IMR-90 (cell line): Measurements from ENCODE around the gene TAAR9. TPM values are rescaled to one million over a fixed set of nuclear protein-coding genes. Genes with fewer than 3 reads are reported as not detected.

Experiments
- ATAC-seq: fragments of 200-7000 bp; cut with Tn5 transposase; 2 replicates; pipeline ENCODE4 v1.9.1; 2020; ENCODE audit warnings: low read depth, mild to moderate bottlenecking, moderate library complexity
- BruUV-seq: library from RNA; stranded (reverse); fragments of 400-500 nt; replicated peaks from 2 replicates; lab custom pipeline; 2021; lab: Mats Ljungman, UMichigan
- CTCF ChIA-PET: fragments of 300-600 bp; formaldehyde crosslinking; extraction: SDS; loops from one replicate; lab custom pipeline; 2021; ENCODE audit warnings: antibody characterized with exemption; lab: Yijun Ruan, JAX
- POLR2A ChIA-PET: fragments of 300-600 bp; sonication (Branson Sonifier 250); formaldehyde crosslinking; loops from one replicate; lab custom pipeline; 2022; ENCODE audit warnings: antibody characterized with exemption; ENCODE audit not compliant: unreplicated experiment; lab: Charles Lee
- DNase-seq: peaks from one replicate; pipeline ENCODE4 v3.0.0; 2013
- H2AFZ ChIP-seq: replicated peaks from 2 replicates; pipeline ENCODE3; 2013; ENCODE audit warnings: low read length, mild to moderate bottlenecking; ENCODE audit not compliant: poor library complexity
- H2AK5ac ChIP-seq: 2 replicates; pipeline ENCODE4 v1.6.1; 2013; ENCODE audit warnings: low read depth, low read length, inconsistent platforms
- H2AK9ac ChIP-seq: replicated peaks from 2 replicates; pipeline ENCODE3; 2013; ENCODE audit warnings: mild to moderate bottlenecking, low read depth, low read length, moderate library complexity; ENCODE audit not compliant: poor library complexity
- H2BK120ac ChIP-seq: 2 replicates; pipeline ENCODE4 v1.6.1; 2013; ENCODE audit warnings: low read depth, low read length, inconsistent platforms
- H2BK15ac ChIP-seq: 3 replicates; pipeline ENCODE4 v1.6.1; 2013; ENCODE audit warnings: low read depth, low read length, inconsistent platforms
- H2BK20ac ChIP-seq: 2 replicates; pipeline ENCODE4 v1.6.1; 2013; ENCODE audit warnings: low read depth, mild to moderate bottlenecking, inconsistent platforms, low read length, moderate library complexity
- H2BK5ac ChIP-seq: 2 replicates; pipeline ENCODE4 v1.6.1; 2013; ENCODE audit warnings: mild to moderate bottlenecking, low read depth, low read length, inconsistent platforms; ENCODE audit not compliant: poor library complexity, severe bottlenecking
- H3K14ac ChIP-seq: replicated peaks from 2 replicates; pipeline ENCODE4 v1.6.1; 2013; ENCODE audit warnings: low read depth, low read length, inconsistent platforms
- H3K18ac ChIP-seq: 2 replicates; pipeline ENCODE4 v1.6.1; 2013; ENCODE audit warnings: low read depth, low read length, control low read depth
- H3K23ac ChIP-seq: 2 replicates; pipeline ENCODE4 v1.6.1; 2013; ENCODE audit warnings: low read depth, low read length, inconsistent platforms
- H3K27ac ChIP-seq: 2 replicates; pipeline ENCODE4 v1.5.1; 2013; ENCODE audit warnings: mild to moderate bottlenecking, control low read depth, low read length; ENCODE audit not compliant: insufficient read depth
- H3K27me3 ChIP-seq: 2 replicates; pipeline ENCODE4 v1.6.1; 2013; ENCODE audit warnings: low read length; ENCODE audit not compliant: control insufficient read depth, insufficient read depth
- H3K36me3 ChIP-seq: 2 replicates; pipeline ENCODE4 v1.6.1; 2013; ENCODE audit warnings: low read length, mixed read lengths; ENCODE audit not compliant: control insufficient read depth, insufficient read depth
- H3K4ac ChIP-seq: 2 replicates; pipeline ENCODE4 v1.6.1; 2013; ENCODE audit warnings: low read depth, low read length, inconsistent platforms
- H3K4me1 ChIP-seq: 2 replicates; pipeline ENCODE4 v1.6.1; 2013; ENCODE audit warnings: low read length, mixed read lengths; ENCODE audit not compliant: control insufficient read depth, insufficient read depth
- H3K4me2 ChIP-seq: 2 replicates; pipeline ENCODE4 v1.6.1; 2013; ENCODE audit warnings: low read depth, mild to moderate bottlenecking, control low read depth, low read length, moderate library complexity
- H3K4me3 ChIP-seq: 2 replicates; pipeline ENCODE4 v1.5.1; 2013; ENCODE audit warnings: low read depth, mild to moderate bottlenecking, control low read depth, low read length, moderate library complexity; ENCODE audit not compliant: insufficient read depth
- H3K56ac ChIP-seq: 2 replicates; pipeline ENCODE4 v1.6.1; 2013; ENCODE audit warnings: low read length, inconsistent platforms; ENCODE audit not compliant: insufficient read depth; ENCODE audit errors: extremely low read depth
- H3K79me1 ChIP-seq, 2 experiments: 2 replicates each; pipeline ENCODE4 v1.6.1; 2013; ENCODE audit warnings: low read length in 2 of 2, inconsistent platforms in 1 of 2, low read depth in 1 of 2
- H3K9ac ChIP-seq: 2 replicates; pipeline ENCODE4 v1.6.1; 2013; ENCODE audit warnings: low read depth, low read length, control low read depth
- H3K9me1 ChIP-seq: 2 replicates; pipeline ENCODE4 v1.6.1; 2013; ENCODE audit warnings: low read length, inconsistent platforms; ENCODE audit not compliant: insufficient read depth
- H3K9me3 ChIP-seq: 2 replicates; pipeline ENCODE4 v1.6.1; 2013; ENCODE audit warnings: low read length; ENCODE audit not compliant: control insufficient read depth, insufficient read depth
- H4K20me1 ChIP-seq: 2 replicates; pipeline ENCODE4 v1.6.1; 2013; ENCODE audit warnings: low read length, inconsistent platforms; ENCODE audit not compliant: insufficient read depth
- H4K5ac ChIP-seq: 2 replicates; pipeline ENCODE4 v1.6.1; 2013; ENCODE audit warnings: mild to moderate bottlenecking, low read depth, low read length, control low read depth
- H4K8ac ChIP-seq, 2 experiments: 2 replicates each; pipeline ENCODE4 v1.6.1; 2013; ENCODE audit warnings: low read depth in 2 of 2, low read length in 2 of 2, control low read depth in 1 of 2, inconsistent platforms in 1 of 2
- H4K91ac ChIP-seq: 2 replicates; pipeline ENCODE4 v1.6.1; 2013; ENCODE audit warnings: low read depth, low read length, inconsistent platforms; ENCODE audit not compliant: insufficient read depth
- BHLHE40 ChIP-seq: fragments of 150-350 bp; IDR thresholded peaks from 2 replicates; pipeline ENCODE4 v1.6.1; 2016; ENCODE audit warnings: mild to moderate bottlenecking, low read depth, low read length
- CHD1 ChIP-seq: IDR thresholded peaks from 2 replicates; pipeline ENCODE4 v1.6.1; 2012; ENCODE audit warnings: low read depth, low read length, improper control_type of control experiment
- FOS ChIP-seq: fragments of 150-350 bp; IDR thresholded peaks from 2 replicates; pipeline ENCODE4 v1.6.1; 2016; ENCODE audit warnings: low read depth, low read length
- MAFK ChIP-seq: IDR thresholded peaks from 2 replicates; pipeline ENCODE4 v1.6.1; 2012; ENCODE audit warnings: low read depth, low read length, improper control_type of control experiment
- MXI1 ChIP-seq: IDR thresholded peaks from 2 replicates; pipeline ENCODE4 v1.6.1; 2012; ENCODE audit warnings: low read depth, mild to moderate bottlenecking, low read length, moderate library complexity, borderline replicate concordance
- NFE2L2 ChIP-seq: fragments of 150-350 bp; IDR thresholded peaks from 2 replicates; pipeline ENCODE4 v1.6.1; 2016; ENCODE audit warnings: low read depth, mild to moderate bottlenecking, low read length
- POLR2A ChIP-seq: IDR thresholded peaks from 2 replicates; pipeline ENCODE4 v1.6.1; 2012; ENCODE audit warnings: mild to moderate bottlenecking, low read depth, low read length
- RAD21 ChIP-seq: IDR thresholded peaks from 2 replicates; pipeline ENCODE4 v1.6.1; 2012; ENCODE audit warnings: low read length, improper control_type of control experiment
- RCOR1 ChIP-seq: IDR thresholded peaks from 2 replicates; pipeline ENCODE4 v1.6.1; 2012; ENCODE audit warnings: mild to moderate bottlenecking, low read length, improper control_type of control experiment; ENCODE audit not compliant: insufficient replicate concordance
- RFX5 ChIP-seq: IDR thresholded peaks from 2 replicates; pipeline ENCODE4 v1.8.0; 2012; ENCODE audit warnings: low read depth, mild to moderate bottlenecking, low read length, moderate library complexity
- SMC3 ChIP-seq: fragments of 150-350 bp; IDR thresholded peaks from 2 replicates; pipeline ENCODE4 v1.6.1; 2016; ENCODE audit warnings: low read depth, mild to moderate bottlenecking, antibody characterized with exemption, low read length, moderate library complexity
- WGBS, 2 experiments: methylation state at CpG; one replicate each; pipeline versions ENCODE4 v1.1.5 to v1.1.7; 2013; ENCODE audit warnings: missing lambda C conversion rate in 2 of 2; ENCODE audit not compliant: insufficient read length in 1 of 2; ENCODE audit errors: extremely low coverage in 2 of 2; 5-methylcytosine and 5-hydroxymethylcytosine counted together
- dilution Hi-C: fragments of 300-500 bp; cut with HindIII; formaldehyde crosslinking; loops from one replicate; pipeline ENCODE4 v1.14.3; 2018; ENCODE audit warnings: low sequenced_read_pairs; ENCODE audit not compliant: unreplicated experiment
- in situ Hi-C: fragments of 300-500 bp; cut with MboI; formaldehyde crosslinking; loops from 3 replicates; pipeline ENCODE4 v1.14.3; 2019; ENCODE audit warnings: low sequenced_read_pairs, inconsistent platforms, mixed read lengths
- intact Hi-C: fragments of 100-400 bp; cut with micrococcal nuclease; formaldehyde crosslinking; loops from 2 replicates; pipeline ENCODE4 v1.10.0; 2022
- polyA plus RNA-seq, 3 experiments: library from polyadenylated mRNA; depleted of rRNA; stranded (reverse); fragments of >200 nt; gene quantifications; 2 replicates each; pipeline ENCODE4 v1.2.3, GENCODE V29; 2012; ENCODE audit warnings: low replicate concordance in 1 of 3
- total RNA-seq: library from RNA; depleted of rRNA; stranded (reverse); fragments of >200 nt; gene quantifications from 2 replicates; pipeline ENCODE4 v1.2.3, GENCODE V29; 2012
- TF ChIP-seq, protein P1 (sequence below): fragments of 150-350 bp; IDR thresholded peaks from 2 replicates; pipeline ENCODE4 v1.6.1; 2017; ENCODE audit warnings: mild to moderate bottlenecking, antibody characterized with exemption, low read length, low read depth
- TF ChIP-seq, protein P2 (sequence below): conservative IDR thresholded peaks from 2 replicates; pipeline ENCODE4 v1.5.1; 2012; ENCODE audit warnings: mild to moderate bottlenecking, low read depth, low read length, improper control_type of control experiment

TAAR9 gene
- total and polyA plus RNA-seq, 2 of the 4 experiments (the other 2 are of a cell fraction), result not detected

DNA sequence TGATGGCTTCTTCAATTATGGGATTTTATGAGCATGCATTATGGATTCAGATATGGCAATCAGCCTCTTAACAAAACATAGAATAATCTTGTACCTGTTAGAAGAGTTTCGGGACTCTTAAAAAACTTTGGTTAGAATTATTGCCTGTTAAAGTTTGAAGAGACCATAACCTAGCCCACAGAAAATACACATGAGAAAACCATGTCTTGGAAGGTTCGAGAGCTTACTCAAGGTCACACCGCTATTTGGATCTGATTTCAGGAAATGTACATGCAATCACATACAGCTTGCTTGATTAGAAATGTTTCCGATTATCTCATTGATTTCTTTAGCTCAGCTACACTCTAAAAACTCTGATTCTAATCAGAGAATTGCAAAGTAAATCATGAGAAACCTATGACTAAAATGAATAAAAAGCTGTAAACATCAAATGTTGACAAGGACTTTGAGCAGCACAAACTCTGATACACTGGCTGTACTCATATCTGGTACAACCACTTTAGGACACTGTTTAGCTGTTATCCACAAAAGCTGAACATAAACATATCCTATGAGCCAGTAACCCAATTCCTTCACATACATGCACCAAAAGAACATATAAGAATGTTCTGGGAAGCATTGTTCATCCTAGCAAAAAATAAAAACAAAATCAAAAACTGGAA lies 41.4 kb upstream of the TAAR9 start:
- Histone ChIP-seq H3K4me2 (no peak overlapping the region), H2AK9ac (no peak overlapping the region), H2BK120ac (no peak overlapping the region), H3K4me3 (no peak overlapping the region), H4K91ac (no peak overlapping the region), H3K23ac (no peak overlapping the region), H3K36me3 (peaks cover 7% of the 10 kb centered on the region), H2BK15ac (no peak overlapping the region), H3K79me1 (peaks cover 24 to 58% of the 10 kb centered on the region in 2 experiments), H2AFZ (no peak overlapping the region), H4K20me1 (peaks cover 18% of the 10 kb centered on the region; the same call in 1 of the 2 replicates), H2BK5ac (no peak overlapping the region), H3K56ac (no peak overlapping the region), H3K9me1 (peaks cover 9% of the 10 kb centered on the region), H3K14ac (no peak overlapping the region), H3K27ac (no peak overlapping the region), H3K27me3 (no peaks in the 10 kb centered on the region), H4K8ac (no peak overlapping the region), H3K18ac (no peak overlapping the region), H3K9me3 (no peaks in the 10 kb centered on the region), H4K5ac (no peak overlapping the region), H3K4me1 (peaks cover 2% of the 10 kb centered on the region; the same call in 1 of the 2 replicates), H3K9ac (no peak overlapping the region), H3K4ac (no peak overlapping the region), H2BK20ac (no peak overlapping the region), H2AK5ac (no peak overlapping the region)
- dilution Hi-C loops (loop anchor here (25.0 kb wide), 1 partner anchor 209 kb away; no protein-coding TSS in a partner anchor), in situ Hi-C loops (loop anchor here (25.0 kb wide), 1 partner anchor 809 kb away; no protein-coding TSS in a partner anchor), intact Hi-C loops (no loop called here)
- WGBS, 2 experiments, result no CpG with 5 or more reads among the region's 4 CpGs
- no TSS peak for BruUV-seq
- no peak for DNase-seq
- POLR2A ChIA-PET, result no interaction called here
- TF ChIP-seq, protein P1, sequence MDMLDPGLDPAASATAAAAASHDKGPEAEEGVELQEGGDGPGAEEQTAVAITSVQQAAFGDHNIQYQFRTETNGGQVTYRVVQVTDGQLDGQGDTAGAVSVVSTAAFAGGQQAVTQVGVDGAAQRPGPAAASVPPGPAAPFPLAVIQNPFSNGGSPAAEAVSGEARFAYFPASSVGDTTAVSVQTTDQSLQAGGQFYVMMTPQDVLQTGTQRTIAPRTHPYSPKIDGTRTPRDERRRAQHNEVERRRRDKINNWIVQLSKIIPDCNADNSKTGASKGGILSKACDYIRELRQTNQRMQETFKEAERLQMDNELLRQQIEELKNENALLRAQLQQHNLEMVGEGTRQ, result no peak
- TF ChIP-seq SMC3 (no peak), RAD21 (no peak), MXI1 (no peak), CHD1 (no peak), FOS (no peak), RCOR1 (no peak), BHLHE40 (no peak), MAFK (no peak), RFX5 (no peak), POLR2A (no peak), NFE2L2 (no peak)
- TF ChIP-seq, protein P2, sequence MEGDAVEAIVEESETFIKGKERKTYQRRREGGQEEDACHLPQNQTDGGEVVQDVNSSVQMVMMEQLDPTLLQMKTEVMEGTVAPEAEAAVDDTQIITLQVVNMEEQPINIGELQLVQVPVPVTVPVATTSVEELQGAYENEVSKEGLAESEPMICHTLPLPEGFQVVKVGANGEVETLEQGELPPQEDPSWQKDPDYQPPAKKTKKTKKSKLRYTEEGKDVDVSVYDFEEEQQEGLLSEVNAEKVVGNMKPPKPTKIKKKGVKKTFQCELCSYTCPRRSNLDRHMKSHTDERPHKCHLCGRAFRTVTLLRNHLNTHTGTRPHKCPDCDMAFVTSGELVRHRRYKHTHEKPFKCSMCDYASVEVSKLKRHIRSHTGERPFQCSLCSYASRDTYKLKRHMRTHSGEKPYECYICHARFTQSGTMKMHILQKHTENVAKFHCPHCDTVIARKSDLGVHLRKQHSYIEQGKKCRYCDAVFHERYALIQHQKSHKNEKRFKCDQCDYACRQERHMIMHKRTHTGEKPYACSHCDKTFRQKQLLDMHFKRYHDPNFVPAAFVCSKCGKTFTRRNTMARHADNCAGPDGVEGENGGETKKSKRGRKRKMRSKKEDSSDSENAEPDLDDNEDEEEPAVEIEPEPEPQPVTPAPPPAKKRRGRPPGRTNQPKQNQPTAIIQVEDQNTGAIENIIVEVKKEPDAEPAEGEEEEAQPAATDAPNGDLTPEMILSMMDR, result no peak
- CTCF ChIA-PET, result interaction anchor here (0.8 to 1.7 kb wide), 3 partner anchors 9 to 571 kb away, joined by 4 to 10 read pairs (median 6); no protein-coding TSS in a partner anchor
- no peak for ATAC-seq
